GM23338 (cell line): Measurements from ENCODE around the gene GRIK2. TPM values are rescaled to one million over a fixed set of nuclear protein-coding genes. Genes with fewer than 3 reads are reported as not detected.

ENCODE experiments used
- ATAC-seq: fragments of 200-7000 bp; cut with Tn5 transposase; 3 replicates; pipeline ENCODE4 v1.9.1; 2020
- DNase-seq: peaks from one replicate; pipeline ENCODE4 v3.0.0-alpha.2; 2015; ENCODE audit warnings: low spot score
- H2AFZ ChIP-seq: fragments of 200-600 bp; sonication (generic); 2 replicates; pipeline ENCODE4 v1.8.0; 2016; ENCODE audit warnings: antibody characterized with exemption, mild to moderate bottlenecking, moderate library complexity
- H3F3A ChIP-seq: fragments of 200-600 bp; sonication (generic); replicated peaks from 2 replicates; pipeline ENCODE4 v1.8.0; 2017; ENCODE audit warnings: antibody characterized with exemption, mixed run types, low read depth
- H3K27ac ChIP-seq: fragments of 200-600 bp; sonication (generic); 2 replicates; pipeline ENCODE4 v1.6.1; 2016; ENCODE audit warnings: low read depth
- H3K27me3 ChIP-seq: fragments of 200-600 bp; sonication (generic); 2 replicates; pipeline ENCODE4 v1.8.0; 2016; ENCODE audit warnings: mild to moderate bottlenecking, mixed run types, moderate library complexity; ENCODE audit not compliant: insufficient read depth
- H3K36me3 ChIP-seq: fragments of 200-600 bp; sonication (generic); 2 replicates; pipeline ENCODE4 v1.8.0; 2016; ENCODE audit warnings: mild to moderate bottlenecking; ENCODE audit not compliant: insufficient read depth
- H3K4me1 ChIP-seq: fragments of 200-600 bp; sonication (generic); 2 replicates; pipeline ENCODE4 v1.8.0; 2016; ENCODE audit warnings: mild to moderate bottlenecking, moderate library complexity; ENCODE audit not compliant: insufficient read depth
- H3K4me2 ChIP-seq: fragments of 200-600 bp; sonication (generic); 2 replicates; pipeline ENCODE4 v1.7.1; 2017; ENCODE audit warnings: mixed run types
- H3K4me3 ChIP-seq: fragments of 200-600 bp; sonication (generic); 2 replicates; pipeline ENCODE4 v1.6.1; 2016; ENCODE audit warnings: mixed run types
- H3K79me2 ChIP-seq: fragments of 200-600 bp; sonication (generic); replicated peaks from 2 replicates; pipeline ENCODE4 v1.8.0; 2017; ENCODE audit warnings: mild to moderate bottlenecking; ENCODE audit not compliant: insufficient read depth
- H3K9me2 ChIP-seq: fragments of 200-600 bp; sonication (generic); 2 replicates; pipeline ENCODE4 v1.8.0; 2017; ENCODE audit not compliant: insufficient read depth
- H4K20me1 ChIP-seq: fragments of 200-600 bp; sonication (generic); replicated peaks from 2 replicates; pipeline ENCODE4 v1.8.0; 2017; ENCODE audit warnings: mild to moderate bottlenecking; ENCODE audit not compliant: insufficient read depth
- H3K27ac Mint-ChIP-seq: 2 replicates; pipeline ENCODE4 v1.8.0; 2020; ENCODE audit warnings: inconsistent platforms, mild to moderate bottlenecking, moderate library complexity, mixed read lengths
- H3K27me3 Mint-ChIP-seq: 3 replicates; pipeline ENCODE4 v1.8.0; 2022; ENCODE audit warnings: low read depth, mild to moderate bottlenecking, moderate library complexity, mixed read lengths, inconsistent platforms; ENCODE audit not compliant: insufficient read depth, poor library complexity
- H3K36me3 Mint-ChIP-seq: 3 replicates; pipeline ENCODE4 v1.8.0; 2021; ENCODE audit warnings: low read depth, mild to moderate bottlenecking, inconsistent platforms, moderate library complexity, mixed read lengths
- H3K4me1 Mint-ChIP-seq: 3 replicates; pipeline ENCODE4 v1.8.0; 2020; ENCODE audit warnings: mild to moderate bottlenecking, inconsistent platforms, mixed read lengths
- H3K4me3 Mint-ChIP-seq: 3 replicates; pipeline ENCODE4 v1.8.0; 2021; ENCODE audit warnings: moderate library complexity, mild to moderate bottlenecking, inconsistent platforms, mixed read lengths
- H3K9me3 Mint-ChIP-seq: 3 replicates; pipeline ENCODE4 v1.8.0; 2020; ENCODE audit warnings: moderate library complexity, mild to moderate bottlenecking, inconsistent platforms, mixed read lengths
- CREB1 ChIP-seq: fragments of 250-450 bp; sonication (Bioruptor Pico); IDR thresholded peaks from 2 replicates; pipeline ENCODE4 v1.5.0; 2020; ENCODE audit warnings: low read depth, mild to moderate bottlenecking, moderate library complexity
- ETS1 ChIP-seq: IDR thresholded peaks from 2 replicates; pipeline ENCODE4 v1.6.1; 2016; ENCODE audit warnings: antibody characterized with exemption
- EZH2 ChIP-seq: fragments of 200-600 bp; sonication (generic); IDR thresholded peaks from one replicate; pipeline ENCODE4 v1.8.0; 2017; ENCODE audit warnings: antibody characterized with exemption, mild to moderate bottlenecking, low read depth; ENCODE audit not compliant: unreplicated experiment
- EZH2phosphoT487 ChIP-seq: fragments of 200-600 bp; sonication (generic); IDR thresholded peaks from one replicate; pipeline ENCODE4 v1.8.1; 2018; ENCODE audit warnings: antibody characterized with exemption; ENCODE audit not compliant: unreplicated experiment
- JUNB ChIP-seq: IDR thresholded peaks from one replicate; pipeline ENCODE4 v1.6.1; 2016; ENCODE audit warnings: antibody characterized with exemption; ENCODE audit not compliant: unreplicated experiment
- POLR2AphosphoS5 ChIP-seq: IDR thresholded peaks from 2 replicates; pipeline ENCODE4 v1.6.1; 2016; ENCODE audit warnings: antibody characterized with exemption, low read depth
- STAT1 ChIP-seq: IDR thresholded peaks from one replicate; pipeline ENCODE4 v1.6.1; 2016; ENCODE audit warnings: antibody characterized with exemption; ENCODE audit not compliant: unreplicated experiment
- ZNF114 ChIP-seq: fragments of 250-450 bp; sonication (Bioruptor Pico); IDR thresholded peaks from 2 replicates; pipeline ENCODE4 v1.5.0; 2020; ENCODE audit warnings: mild to moderate bottlenecking, moderate library complexity
- ZNF331 ChIP-seq: fragments of 250-450 bp; sonication (Bioruptor Pico); IDR thresholded peaks from 2 replicates; pipeline ENCODE4 v1.5.0; 2020; ENCODE audit warnings: low read depth, mild to moderate bottlenecking, moderate library complexity
- polyA plus RNA-seq: library from polyadenylated mRNA; unstranded; fragments of >200 nt; fragmentation: Nextera tagmentation; extraction: Ambion mirVana; gene quantifications from 2 replicates; pipeline ENCODE4 v1.2.1, GENCODE V29; 2016
- total RNA-seq: library from RNA; depleted of rRNA; stranded (reverse); fragments of >200 nt; shearing (Covaris generic); gene quantifications from 2 replicates; pipeline ENCODE4 v1.2.3, GENCODE V29; 2014
- TF ChIP-seq, protein P1 (sequence below): fragments of 250-450 bp; sonication (Bioruptor Pico); IDR thresholded peaks from 2 replicates; pipeline ENCODE4 v1.5.0; 2020; ENCODE audit warnings: mild to moderate bottlenecking, moderate library complexity

The GRIK2 gene
- total and polyA plus RNA-seq, 2 experiments from 2014 or later = 0.73 to 3.0 TPM

DNA sequence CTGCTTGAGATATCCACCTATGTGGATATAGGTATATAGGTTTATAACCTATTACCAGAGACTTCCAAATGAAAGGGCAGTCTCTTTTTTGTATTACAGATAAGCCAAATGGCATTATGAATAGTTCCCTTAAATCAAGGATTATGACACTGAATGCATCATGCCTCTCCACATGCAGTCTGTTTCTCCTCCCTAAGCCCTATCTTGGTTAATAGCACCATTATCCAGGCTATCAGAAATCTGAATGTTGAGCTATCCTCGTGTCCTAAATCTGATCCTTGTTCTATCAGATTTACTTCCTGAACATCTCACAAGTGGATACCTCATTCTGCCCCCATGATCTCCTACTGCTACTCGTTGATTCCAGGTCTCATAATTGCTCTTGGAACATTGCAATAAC lies 138.0 kb downstream of the GRIK2 start (continued):
- TF ChIP-seq, protein P1, sequence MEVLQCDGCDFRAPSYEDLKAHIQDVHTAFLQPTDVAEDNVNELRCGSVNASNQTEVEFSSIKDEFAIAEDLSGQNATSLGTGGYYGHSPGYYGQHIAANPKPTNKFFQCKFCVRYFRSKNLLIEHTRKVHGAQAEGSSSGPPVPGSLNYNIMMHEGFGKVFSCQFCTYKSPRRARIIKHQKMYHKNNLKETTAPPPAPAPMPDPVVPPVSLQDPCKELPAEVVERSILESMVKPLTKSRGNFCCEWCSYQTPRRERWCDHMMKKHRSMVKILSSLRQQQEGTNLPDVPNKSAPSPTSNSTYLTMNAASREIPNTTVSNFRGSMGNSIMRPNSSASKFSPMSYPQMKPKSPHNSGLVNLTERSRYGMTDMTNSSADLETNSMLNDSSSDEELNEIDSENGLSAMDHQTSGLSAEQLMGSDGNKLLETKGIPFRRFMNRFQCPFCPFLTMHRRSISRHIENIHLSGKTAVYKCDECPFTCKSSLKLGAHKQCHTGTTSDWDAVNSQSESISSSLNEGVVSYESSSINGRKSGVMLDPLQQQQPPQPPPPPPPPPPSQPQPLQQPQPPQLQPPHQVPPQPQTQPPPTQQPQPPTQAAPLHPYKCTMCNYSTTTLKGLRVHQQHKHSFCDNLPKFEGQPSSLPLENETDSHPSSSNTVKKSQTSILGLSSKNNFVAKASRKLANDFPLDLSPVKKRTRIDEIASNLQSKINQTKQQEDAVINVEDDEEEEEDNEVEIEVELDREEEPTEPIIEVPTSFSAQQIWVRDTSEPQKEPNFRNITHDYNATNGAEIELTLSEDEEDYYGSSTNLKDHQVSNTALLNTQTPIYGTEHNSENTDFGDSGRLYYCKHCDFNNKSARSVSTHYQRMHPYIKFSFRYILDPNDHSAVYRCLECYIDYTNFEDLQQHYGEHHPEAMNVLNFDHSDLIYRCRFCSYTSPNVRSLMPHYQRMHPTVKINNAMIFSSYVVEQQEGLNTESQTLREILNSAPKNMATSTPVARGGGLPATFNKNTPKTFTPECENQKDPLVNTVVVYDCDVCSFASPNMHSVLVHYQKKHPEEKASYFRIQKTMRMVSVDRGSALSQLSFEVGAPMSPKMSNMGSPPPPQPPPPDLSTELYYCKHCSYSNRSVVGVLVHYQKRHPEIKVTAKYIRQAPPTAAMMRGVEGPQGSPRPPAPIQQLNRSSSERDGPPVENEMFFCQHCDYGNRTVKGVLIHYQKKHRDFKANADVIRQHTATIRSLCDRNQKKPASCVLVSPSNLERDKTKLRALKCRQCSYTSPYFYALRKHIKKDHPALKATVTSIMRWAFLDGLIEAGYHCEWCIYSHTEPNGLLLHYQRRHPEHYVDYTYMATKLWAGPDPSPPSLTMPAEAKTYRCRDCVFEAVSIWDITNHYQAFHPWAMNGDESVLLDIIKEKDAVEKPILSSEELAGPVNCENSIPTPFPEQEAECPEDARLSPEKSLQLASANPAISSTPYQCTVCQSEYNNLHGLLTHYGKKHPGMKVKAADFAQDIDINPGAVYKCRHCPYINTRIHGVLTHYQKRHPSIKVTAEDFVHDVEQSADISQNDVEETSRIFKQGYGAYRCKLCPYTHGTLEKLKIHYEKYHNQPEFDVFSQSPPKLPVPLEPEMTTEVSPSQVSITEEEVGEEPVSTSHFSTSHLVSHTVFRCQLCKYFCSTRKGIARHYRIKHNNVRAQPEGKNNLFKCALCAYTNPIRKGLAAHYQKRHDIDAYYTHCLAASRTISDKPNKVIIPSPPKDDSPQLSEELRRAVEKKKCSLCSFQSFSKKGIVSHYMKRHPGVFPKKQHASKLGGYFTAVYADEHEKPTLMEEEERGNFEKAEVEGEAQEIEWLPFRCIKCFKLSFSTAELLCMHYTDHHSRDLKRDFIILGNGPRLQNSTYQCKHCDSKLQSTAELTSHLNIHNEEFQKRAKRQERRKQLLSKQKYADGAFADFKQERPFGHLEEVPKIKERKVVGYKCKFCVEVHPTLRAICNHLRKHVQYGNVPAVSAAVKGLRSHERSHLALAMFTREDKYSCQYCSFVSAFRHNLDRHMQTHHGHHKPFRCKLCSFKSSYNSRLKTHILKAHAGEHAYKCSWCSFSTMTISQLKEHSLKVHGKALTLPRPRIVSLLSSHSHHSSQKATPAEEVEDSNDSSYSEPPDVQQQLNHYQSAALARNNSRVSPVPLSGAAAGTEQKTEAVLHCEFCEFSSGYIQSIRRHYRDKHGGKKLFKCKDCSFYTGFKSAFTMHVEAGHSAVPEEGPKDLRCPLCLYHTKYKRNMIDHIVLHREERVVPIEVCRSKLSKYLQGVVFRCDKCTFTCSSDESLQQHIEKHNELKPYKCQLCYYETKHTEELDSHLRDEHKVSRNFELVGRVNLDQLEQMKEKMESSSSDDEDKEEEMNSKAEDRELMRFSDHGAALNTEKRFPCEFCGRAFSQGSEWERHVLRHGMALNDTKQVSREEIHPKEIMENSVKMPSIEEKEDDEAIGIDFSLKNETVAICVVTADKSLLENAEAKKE (CRISPR knock-in tag) = no peak

DNA sequence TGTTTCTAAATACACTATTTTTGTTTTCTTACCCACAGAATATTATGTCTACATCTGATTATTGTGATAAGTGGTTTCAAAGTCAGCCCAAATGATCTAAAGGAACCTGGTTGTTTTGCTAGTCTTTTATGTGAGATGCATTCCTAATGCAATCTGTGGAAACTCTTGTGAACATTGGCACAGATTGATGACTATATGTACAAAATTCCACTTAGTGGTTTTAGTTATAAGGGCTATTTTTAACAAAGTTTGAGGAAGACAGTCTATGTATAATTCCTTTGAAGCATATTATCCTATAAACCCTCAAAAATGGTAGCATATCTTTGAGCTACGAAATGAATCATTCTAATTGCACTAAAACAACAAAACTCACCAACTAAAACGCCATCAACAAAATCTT lies 140.9 kb downstream of the GRIK2 start:
- H3K36me3 Mint-ChIP-seq = no peaks in the 10 kb centered on the region
- no peak for ATAC-seq
- no peaks in the 10 kb centered on the region for H3K4me1 ChIP-seq
- H3K4me1 Mint-ChIP-seq = peaks cover 16% of the 10 kb centered on the region
- no peak for DNase-seq
- no peak overlapping the region; the same call in 1 of the 2 replicates for H3K27ac Mint-ChIP-seq
- H3K79me2 ChIP-seq = no peaks in the 10 kb centered on the region
- H3K4me3 Mint-ChIP-seq = no peak overlapping the region
- no peaks in the 10 kb centered on the region for H3K9me3 Mint-ChIP-seq
- no peak overlapping the region for H2AFZ ChIP-seq
- no peaks in the 10 kb centered on the region for H3K27me3 ChIP-seq
- no peaks in the 10 kb centered on the region for H3K36me3 ChIP-seq
- no peaks in the 10 kb centered on the region for H3K9me2 ChIP-seq
- H3F3A ChIP-seq = no peaks in the 10 kb centered on the region
- H3K27me3 Mint-ChIP-seq = peaks cover 3% of the 10 kb centered on the region
- no peak overlapping the region for H3K4me3 ChIP-seq
- no peak overlapping the region for H3K4me2 ChIP-seq
- no peaks in the 10 kb centered on the region for H4K20me1 ChIP-seq
- no peak overlapping the region for H3K27ac ChIP-seq
- no peak for TF ChIP-seq EZH2
- TF ChIP-seq JUNB = no peak
- TF ChIP-seq ETS1 = no peak
- TF ChIP-seq STAT1 = no peak
- no peak for TF ChIP-seq CREB1 (CRISPR knock-in tag)
- TF ChIP-seq EZH2phosphoT487 = no peak
- TF ChIP-seq, protein P1 (CRISPR knock-in tag) = no peak
- TF ChIP-seq ZNF114 = no peak
- TF ChIP-seq POLR2AphosphoS5 = no peak
- no peak for TF ChIP-seq ZNF331 (CRISPR knock-in tag)
